A549 (cell line): ENCODE measurements around the gene PDCD1. TPM values are rescaled to one million over a fixed set of nuclear protein-coding genes. Genes with fewer than 3 reads are reported as not detected.

Experiments used
- ATAC-seq, 2 experiments: fragments of 200-7000 bp in 1 of 2; fragments of >200 bp in 1 of 2; cut with Nextera tagmentation in 1 of 2; cut with Tn5 transposase in 1 of 2; 3 replicates each; pipeline versions ENCODE4 v1.8.0 to v1.9.1; 2018 to 2020; ENCODE audit warnings: mild to moderate bottlenecking in 1 of 2, moderate library complexity in 1 of 2
- CTCF ChIA-PET: fragments of 300-600 bp; sonication (Branson Sonifier 250); formaldehyde crosslinking; extraction: SDS; loops from one replicate; lab custom pipeline; 2021; ENCODE audit warnings: antibody characterized with exemption, inconsistent platforms; lab: Yijun Ruan, JAX
- POLR2A ChIA-PET: fragments of 350-600 bp; formaldehyde crosslinking; extraction: SDS; loops from one replicate; lab custom pipeline; 2021; ENCODE audit warnings: antibody characterized with exemption, inconsistent platforms; lab: Yijun Ruan, JAX
- DNase-seq, 2 experiments: peaks; one replicate each; pipeline versions ENCODE4 v3.0.0 to v3.0.0-alpha.2; 2011 to 2016; ENCODE audit warnings: low read depth in 1 of 2, low spot score in 1 of 2
- FAIRE-seq: peaks from 2 replicates; lab custom pipeline; 2011; peaks lifted over from hg19 to GRCh38; lab: Jason Lieb, UNC
- H3K27ac ChIP-seq, 2 experiments: fragments of >200 bp; sonication (Bioruptor Twin); formaldehyde crosslinking; 3 replicates each; pipeline ENCODE4 v1.5.1; 2016 to 2017
- H3K4me1 ChIP-seq: fragments of >200 bp; sonication (Bioruptor Twin); formaldehyde crosslinking; 3 replicates; pipeline ENCODE4 v1.6.1; 2016
- H3K4me2 ChIP-seq: fragments of >200 bp; sonication (Bioruptor Twin); formaldehyde crosslinking; 3 replicates; pipeline ENCODE4 v1.6.1; 2016
- H3K4me3 ChIP-seq: fragments of >200 bp; sonication (Bioruptor Twin); formaldehyde crosslinking; 3 replicates; pipeline ENCODE4 v1.5.1; 2016
- H3K9me3 ChIP-seq: fragments of >200 bp; sonication (Bioruptor Twin); formaldehyde crosslinking; 3 replicates; pipeline ENCODE4 v1.6.1; 2016
- CTCF ChIP-seq: fragments of >200 bp; sonication (Bioruptor Twin); formaldehyde crosslinking; IDR thresholded peaks from 3 replicates; pipeline ENCODE4 v1.5.1; 2016
- E2F6 ChIP-seq: IDR thresholded peaks from 2 replicates; pipeline ENCODE4 v1.6.1; 2012; ENCODE audit warnings: low read depth, borderline replicate concordance
- EHMT2 ChIP-seq: fragments of 200-600 bp; sonication (generic); IDR thresholded peaks from 2 replicates; pipeline ENCODE4 v1.6.1; 2016; ENCODE audit warnings: antibody characterized with exemption, low read depth, mild to moderate bottlenecking, moderate library complexity
- HDAC2 ChIP-seq: fragments of 200-600 bp; sonication (generic); IDR thresholded peaks from 2 replicates; pipeline ENCODE4 v1.6.1; 2016
- HOXB13 ChIP-seq: fragments of 250-450 bp; sonication (Bioruptor Pico); IDR thresholded peaks from 2 replicates; pipeline ENCODE4 v1.5.0; 2020; ENCODE audit warnings: low read depth, mild to moderate bottlenecking, moderate library complexity
- JUNB ChIP-seq: fragments of >200 bp; sonication (Bioruptor Twin); formaldehyde crosslinking; IDR thresholded peaks from 2 replicates; pipeline ENCODE4 v1.6.1; 2016
- MAZ ChIP-seq: fragments of 150-350 bp; IDR thresholded peaks from 2 replicates; pipeline ENCODE4 v1.6.1; 2014; ENCODE audit warnings: antibody characterized with exemption, low read depth, low read length, borderline replicate concordance
- MYC ChIP-seq: IDR thresholded peaks from 2 replicates; pipeline ENCODE4 v1.6.1; 2012; ENCODE audit warnings: mild to moderate bottlenecking, inconsistent platforms, low read length, improper control_type of control experiment, borderline replicate concordance
- NPAS2 ChIP-seq: fragments of 250-450 bp; sonication (Bioruptor Pico); IDR thresholded peaks from 2 replicates; pipeline ENCODE4 v1.8.0; 2022; ENCODE audit warnings: mild to moderate bottlenecking, moderate library complexity, borderline replicate concordance
- POLR2A ChIP-seq: IDR thresholded peaks from 2 replicates; pipeline ENCODE4 v1.6.1; 2012; ENCODE audit warnings: mild to moderate bottlenecking, low read length
- RARB ChIP-seq: fragments of 250-450 bp; sonication (Bioruptor Pico); IDR thresholded peaks from 2 replicates; pipeline ENCODE4 v1.8.0; 2021; ENCODE audit warnings: mild to moderate bottlenecking, moderate library complexity
- REST ChIP-seq: fragments of 200-600 bp; sonication (generic); IDR thresholded peaks from 2 replicates; pipeline ENCODE4 v1.6.1; 2016; ENCODE audit warnings: antibody characterized with exemption, mild to moderate bottlenecking, moderate library complexity
- SMC3 ChIP-seq: fragments of >200 bp; sonication (Bioruptor Twin); formaldehyde crosslinking; IDR thresholded peaks from 3 replicates; pipeline ENCODE4 v1.6.1; 2018; ENCODE audit warnings: inconsistent platforms
- USF2 ChIP-seq: fragments of 450-650 bp; IDR thresholded peaks from 2 replicates; pipeline ENCODE4 v1.6.1; 2014; ENCODE audit warnings: antibody characterized with exemption
- WGBS: methylation state at CpG from one replicate; pipeline ENCODE4 v1.1.6; 2017; ENCODE audit errors: missing lambda C conversion rate; 5-methylcytosine and 5-hydroxymethylcytosine counted together
- polyA plus RNA-seq, 4 experiments: library from polyadenylated mRNA; depleted of rRNA in 3 of 4; stranded (reverse); fragments of >200 nt; fragmentation: RNase III in 1 of 4; extraction: RNeasy Plus Mini Kit Qiagen cat#74134 plus additional on column Dnase treatment in 1 of 4; gene quantifications; 2 replicates in 3 of 4; 3 replicates in 1 of 4; pipeline ENCODE4 v1.2.3, GENCODE V29; 2011 to 2017

PDCD1 gene
- polyA plus RNA-seq, 2 of the 4 experiments (the other 2 are of a cell fraction) = not detected

GRCh38 chr2:241864168-241864849 is 5.6 kb upstream of the PDCD1 start (continued):
- TF ChIP-seq REST (no peak), E2F6 (no peak), HOXB13 (CRISPR knock-in tag) (no peak), NPAS2 (CRISPR knock-in tag) (no peak)

GRCh38 chr2:241863536-241863954 is 4.9 kb upstream of the PDCD1 start:
- Histone ChIP-seq H3K9me3 (no peaks in the 10 kb centered on the region), H3K4me3 (no peak overlapping the region), H3K27ac (no peak overlapping the region), H3K4me2 (no peak overlapping the region), H3K4me1 (peaks cover 2% of the 10 kb centered on the region; the same call in 2 of the 3 replicates)
- ChIA-PET CTCF (no interaction called here), POLR2A (no interaction called here)
- TF ChIP-seq RARB (CRISPR knock-in tag) (no peak), MAZ (no peak), USF2 (no peak), POLR2A (no peak)
- FAIRE-seq (no peak), DNase-seq (no peak), ATAC-seq (no peak)
- 76% methylated on average over 29 of the region's 29 CpGs for WGBS

- DNase-seq = no peak
- Histone ChIP-seq H3K27ac (no peak overlapping the region), H3K9me3 (no peaks in the 10 kb centered on the region), H3K4me3 (no peak overlapping the region), H3K4me2 (no peak overlapping the region), H3K4me1 (no peaks in the 10 kb centered on the region)
- no peak for FAIRE-seq
- POLR2A ChIA-PET = no interaction called here
- WGBS = 58% methylated on average over 22 of the region's 22 CpGs
- TF ChIP-seq HDAC2 (no peak), HOXB13 (CRISPR knock-in tag) (no peak), E2F6 (no peak), CTCF (no peak), JUNB (no peak), REST (no peak), EHMT2 (no peak), SMC3 (no peak), MYC (no peak)
- no peak for ATAC-seq
- CTCF ChIA-PET = interaction anchor here (0.6 kb wide), 1 partner anchor 825 kb away, joined by 4 read pairs; no protein-coding TSS in a partner anchor
These were observed 4.3 kb upstream of the PDCD1 start for GRCh38 chr2:241862775-241863535.
